K562 (cell line): ENCODE measurements around the gene ADAM15. TPM values are rescaled to one million over a fixed set of nuclear protein-coding genes. Genes with fewer than 3 reads are reported as not detected.
A peak's percentile ranks its signal among the peaks of the same experiment; 100 is the strongest.

Experiments used
- CEBPG ChIP-seq, 3 experiments: fragments of 200-800 bp in 1 of 3; sonication (Bioruptor generic) in 1 of 3; sonication (generic) in 1 of 3; formaldehyde crosslinking in 1 of 3; IDR thresholded peaks in 2 of 3; conservative IDR thresholded peaks in 1 of 3; 2 replicates each; pipeline versions ENCODE4 v1.6.1 to v1.8.0; 2016 to 2022; ENCODE audit warnings: missing compliant biosample characterization in 2 of 3, missing genetic modification characterization in 2 of 3, mild to moderate bottlenecking in 1 of 3, missing genetic modification reagents in 1 of 3
- KDM1A ChIP-seq, 2 experiments: fragments of 450-650 bp; IDR thresholded peaks; 2 replicates each; pipeline ENCODE4 v1.6.1; 2016; ENCODE audit warnings: mild to moderate bottlenecking in 2 of 2
- NFATC3 ChIP-seq: fragments of 450-650 bp; IDR thresholded peaks from 2 replicates; pipeline ENCODE4 v1.6.1; 2017; ENCODE audit warnings: mild to moderate bottlenecking
- SMAD3 ChIP-seq: fragments of 450-650 bp; formaldehyde crosslinking; conservative IDR thresholded peaks from 2 replicates; pipeline ENCODE4 v1.4.0; 2020; ENCODE audit warnings: mild to moderate bottlenecking
- SP2 ChIP-seq: IDR thresholded peaks from 2 replicates; pipeline ENCODE4 v1.6.1; 2011; ENCODE audit warnings: mild to moderate bottlenecking, low read depth, low read length, moderate library complexity; ENCODE audit not compliant: poor library complexity, severe bottlenecking; ENCODE audit errors: extremely low read depth
- ZFP36 ChIP-seq: fragments of 150-350 bp; IDR thresholded peaks from 2 replicates; pipeline ENCODE4 v1.6.1; 2018; ENCODE audit warnings: low read length, low read depth; ENCODE audit not compliant: partially characterized antibody
- polyA plus RNA-seq, 8 experiments: library from polyadenylated mRNA; depleted of rRNA in 4 of 8; stranded (reverse) in 5 of 8; unstranded in 3 of 8; fragments of >200 nt; fragmentation: Nextera tagmentation in 2 of 8; fragmentation: Illumina TruSeq in 1 of 8; extraction: Ambion mirVana in 2 of 8; extraction: Trizol in 1 of 8; gene quantifications; 2 replicates each; pipeline versions ENCODE4 v1.2.1 to v1.2.3, GENCODE V29; 2011 to 2014; ENCODE audit warnings: inconsistent platforms in 1 of 8, missing spikeins in 1 of 8
- total RNA-seq, 7 experiments: library from RNA; depleted of rRNA in 6 of 7; stranded (reverse); fragments of >200 nt in 6 of 7; fragmentation: Illumina TruSeq in 2 of 7; extraction: Trizol in 2 of 7; gene quantifications; 2 replicates each; pipeline versions ENCODE4 v1.2.1 to v1.2.3, GENCODE V29; 2011 to 2021; ENCODE audit warnings: low replicate concordance in 1 of 7
- TF ChIP-seq, protein P1 (sequence below), 2 experiments: fragments of 450-650 bp; IDR thresholded peaks; 2 replicates each; pipeline ENCODE4 v1.6.1; 2016; ENCODE audit warnings: mild to moderate bottlenecking in 2 of 2, borderline replicate concordance in 1 of 2, low read depth in 1 of 2, moderate library complexity in 1 of 2
- TF ChIP-seq, protein P2 (sequence below): fragments of 450-650 bp; conservative IDR thresholded peaks from 2 replicates; pipeline ENCODE4 v1.6.1; 2016; ENCODE audit warnings: missing genetic modification characterization, low read depth, mild to moderate bottlenecking, control low read depth, missing compliant biosample characterization
- TF ChIP-seq, protein P3 (sequence below), 2 experiments: IDR thresholded peaks; 2 replicates each; pipeline ENCODE4 v1.6.1; 2011; ENCODE audit warnings: borderline replicate concordance in 1 of 2, control low read depth in 1 of 2, low read depth in 1 of 2, low read length in 1 of 2, mild to moderate bottlenecking in 1 of 2, mixed read lengths in 1 of 2, moderate library complexity in 1 of 2; ENCODE audit not compliant: insufficient read depth in 1 of 2, insufficient read length in 1 of 2, poor library complexity in 1 of 2, severe bottlenecking in 1 of 2; ENCODE audit errors: extremely low read depth in 1 of 2
- TF ChIP-seq, protein P4 (sequence below): fragments of 200-800 bp; sonication (Bioruptor generic); IDR thresholded peaks from 2 replicates; pipeline ENCODE4 v1.6.1; 2017; ENCODE audit warnings: missing genetic modification characterization, missing compliant biosample characterization

The ADAM15 gene
- total and polyA plus RNA-seq, 9 of the 15 experiments (the other 6 are each of a cell fraction or from before 2014, with no cell fraction given): 0.69 to 72.3 (median 32.8) TPM

DNA sequence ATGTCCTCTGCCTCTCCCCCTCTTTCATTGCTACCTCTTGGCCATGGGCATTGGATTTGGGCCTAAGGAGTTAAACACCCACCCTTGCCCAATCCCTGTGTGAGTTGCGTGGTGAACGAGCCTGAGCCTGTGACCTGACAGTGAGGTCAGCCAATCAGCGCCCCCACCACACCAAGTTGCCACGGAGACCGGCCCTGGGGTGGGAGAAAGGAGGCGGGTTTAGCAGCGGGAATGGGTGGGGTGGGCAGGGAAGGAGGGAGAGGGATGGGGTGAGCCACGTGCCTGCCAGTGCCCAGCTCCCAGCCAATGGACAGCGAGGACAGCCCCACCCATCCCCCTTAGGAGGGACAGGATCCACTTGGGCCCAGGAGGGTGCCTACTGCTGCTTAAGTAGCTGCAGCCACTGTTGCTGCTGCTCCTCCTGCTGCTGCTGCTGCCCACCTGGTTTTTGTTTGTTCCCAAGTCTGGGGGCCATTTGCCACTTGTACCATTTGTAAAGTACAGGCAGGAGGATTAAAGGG, 39.0 kb upstream of the ADAM15 start (continued):
- TF ChIP-seq, protein P1, sequence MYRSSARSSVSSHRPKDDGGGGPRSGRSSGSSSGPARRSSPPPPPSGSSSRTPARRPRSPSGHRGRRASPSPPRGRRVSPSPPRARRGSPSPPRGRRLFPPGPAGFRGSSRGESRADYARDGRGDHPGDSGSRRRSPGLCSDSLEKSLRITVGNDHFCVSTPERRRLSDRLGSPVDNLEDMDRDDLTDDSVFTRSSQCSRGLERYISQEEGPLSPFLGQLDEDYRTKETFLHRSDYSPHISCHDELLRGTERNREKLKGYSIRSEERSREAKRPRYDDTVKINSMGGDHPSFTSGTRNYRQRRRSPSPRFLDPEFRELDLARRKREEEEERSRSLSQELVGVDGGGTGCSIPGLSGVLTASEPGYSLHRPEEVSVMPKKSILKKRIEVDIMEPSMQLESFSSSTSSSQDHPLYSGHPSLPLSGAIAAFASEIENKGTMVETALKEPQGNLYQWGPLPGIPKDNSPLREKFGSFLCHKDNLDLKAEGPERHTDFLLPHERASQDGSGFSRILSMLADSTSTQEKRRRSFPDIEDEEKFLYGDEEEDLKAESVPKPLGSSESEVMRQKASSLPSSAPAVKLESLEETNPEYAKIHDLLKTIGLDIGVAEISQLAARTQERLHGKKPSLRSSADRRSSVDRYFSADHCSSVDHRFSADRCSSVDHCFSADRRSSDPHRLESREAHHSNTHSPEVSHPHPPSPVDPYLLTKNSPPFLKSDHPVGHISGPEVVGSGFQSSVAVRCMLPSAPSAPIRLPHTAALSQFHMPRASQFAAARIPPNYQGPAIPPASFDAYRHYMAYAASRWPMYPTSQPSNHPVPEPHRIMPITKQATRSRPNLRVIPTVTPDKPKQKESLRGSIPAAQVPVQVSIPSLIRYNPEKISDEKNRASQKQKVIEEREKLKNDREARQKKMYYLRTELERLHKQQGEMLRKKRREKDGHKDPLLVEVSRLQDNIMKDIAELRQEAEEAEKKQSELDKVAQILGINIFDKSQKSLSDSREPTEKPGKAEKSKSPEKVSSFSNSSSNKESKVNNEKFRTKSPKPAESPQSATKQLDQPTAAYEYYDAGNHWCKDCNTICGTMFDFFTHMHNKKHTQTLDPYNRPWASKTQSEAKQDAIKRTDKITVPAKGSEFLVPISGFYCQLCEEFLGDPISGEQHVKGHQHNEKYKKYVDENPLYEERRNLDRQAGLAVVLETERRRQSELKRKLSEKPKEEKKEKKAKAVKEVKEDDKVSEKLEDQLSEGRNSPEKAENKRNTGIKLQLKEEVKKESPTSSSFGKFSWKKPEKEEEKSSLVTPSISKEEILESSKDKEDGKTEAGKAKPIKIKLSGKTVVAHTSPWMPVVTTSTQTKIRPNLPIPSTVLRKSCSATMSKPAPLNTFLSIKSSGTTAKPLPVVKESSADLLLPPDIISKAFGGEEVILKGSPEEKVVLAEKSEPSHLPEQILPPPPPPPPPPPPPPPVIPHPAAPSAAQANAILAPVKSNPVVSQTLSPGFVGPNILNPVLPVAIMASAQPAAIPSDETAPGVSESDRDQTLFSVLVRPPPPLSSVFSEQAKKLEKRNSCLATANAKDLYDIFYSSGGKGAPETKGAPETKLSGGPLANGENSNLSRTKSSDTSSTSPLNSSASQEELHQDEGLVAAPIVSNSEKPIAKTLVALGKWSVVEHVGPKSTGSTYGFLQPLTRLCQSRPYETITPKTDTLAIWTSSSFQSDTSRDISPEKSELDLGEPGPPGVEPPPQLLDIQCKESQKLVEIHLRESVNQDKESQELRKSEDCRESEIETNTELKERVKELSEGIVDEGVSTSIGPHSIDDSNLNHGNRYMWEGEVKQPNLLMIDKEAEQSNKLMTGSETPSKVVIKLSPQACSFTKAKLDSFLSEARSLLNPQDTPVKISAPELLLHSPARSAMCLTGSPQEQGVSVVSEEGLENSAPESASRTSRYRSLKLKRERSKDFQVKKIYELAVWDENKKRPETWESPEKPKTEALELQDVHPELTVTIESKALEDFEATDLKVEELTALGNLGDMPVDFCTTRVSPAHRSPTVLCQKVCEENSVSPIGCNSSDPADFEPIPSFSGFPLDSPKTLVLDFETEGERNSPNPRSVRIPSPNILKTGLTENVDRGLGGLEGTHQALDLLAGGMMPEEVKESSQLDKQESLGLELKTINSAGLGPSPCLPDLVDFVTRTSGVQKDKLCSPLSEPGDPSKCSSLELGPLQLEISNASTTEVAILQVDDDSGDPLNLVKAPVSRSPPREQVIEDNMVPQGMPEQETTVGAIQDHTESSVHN (IDR thresholded peaks at IDR 0.05; ENCODE audit: borderline replicate concordance in 1 of 2, low read depth in 1 of 2): no peak
- TF ChIP-seq KDM1A (IDR thresholded peaks at IDR 0.05): peak in 1 of 2 experiments; percentile 49; a peak in 1 of 4 replicates
- TF ChIP-seq, protein P2, sequence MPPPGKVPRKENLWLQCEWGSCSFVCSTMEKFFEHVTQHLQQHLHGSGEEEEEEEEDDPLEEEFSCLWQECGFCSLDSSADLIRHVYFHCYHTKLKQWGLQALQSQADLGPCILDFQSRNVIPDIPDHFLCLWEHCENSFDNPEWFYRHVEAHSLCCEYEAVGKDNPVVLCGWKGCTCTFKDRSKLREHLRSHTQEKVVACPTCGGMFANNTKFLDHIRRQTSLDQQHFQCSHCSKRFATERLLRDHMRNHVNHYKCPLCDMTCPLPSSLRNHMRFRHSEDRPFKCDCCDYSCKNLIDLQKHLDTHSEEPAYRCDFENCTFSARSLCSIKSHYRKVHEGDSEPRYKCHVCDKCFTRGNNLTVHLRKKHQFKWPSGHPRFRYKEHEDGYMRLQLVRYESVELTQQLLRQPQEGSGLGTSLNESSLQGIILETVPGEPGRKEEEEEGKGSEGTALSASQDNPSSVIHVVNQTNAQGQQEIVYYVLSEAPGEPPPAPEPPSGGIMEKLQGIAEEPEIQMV (tag): no peak
- no peak for TF ChIP-seq SMAD3 (CRISPR knock-in tag)
- TF ChIP-seq, protein P3, sequence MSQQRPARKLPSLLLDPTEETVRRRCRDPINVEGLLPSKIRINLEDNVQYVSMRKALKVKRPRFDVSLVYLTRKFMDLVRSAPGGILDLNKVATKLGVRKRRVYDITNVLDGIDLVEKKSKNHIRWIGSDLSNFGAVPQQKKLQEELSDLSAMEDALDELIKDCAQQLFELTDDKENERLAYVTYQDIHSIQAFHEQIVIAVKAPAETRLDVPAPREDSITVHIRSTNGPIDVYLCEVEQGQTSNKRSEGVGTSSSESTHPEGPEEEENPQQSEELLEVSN (IDR thresholded peaks at IDR 0.05; ENCODE audit: borderline replicate concordance in 1 of 2, extremely low read depth in 1 of 2, insufficient read depth in 1 of 2, insufficient read length in 1 of 2, low read depth in 1 of 2, low read length in 1 of 2, poor library complexity in 1 of 2, severe bottlenecking in 1 of 2): peak in 1 of 2 experiments; percentile 37
- no peak for TF ChIP-seq ZFP36
- TF ChIP-seq NFATC3: no peak
- TF ChIP-seq, protein P4, sequence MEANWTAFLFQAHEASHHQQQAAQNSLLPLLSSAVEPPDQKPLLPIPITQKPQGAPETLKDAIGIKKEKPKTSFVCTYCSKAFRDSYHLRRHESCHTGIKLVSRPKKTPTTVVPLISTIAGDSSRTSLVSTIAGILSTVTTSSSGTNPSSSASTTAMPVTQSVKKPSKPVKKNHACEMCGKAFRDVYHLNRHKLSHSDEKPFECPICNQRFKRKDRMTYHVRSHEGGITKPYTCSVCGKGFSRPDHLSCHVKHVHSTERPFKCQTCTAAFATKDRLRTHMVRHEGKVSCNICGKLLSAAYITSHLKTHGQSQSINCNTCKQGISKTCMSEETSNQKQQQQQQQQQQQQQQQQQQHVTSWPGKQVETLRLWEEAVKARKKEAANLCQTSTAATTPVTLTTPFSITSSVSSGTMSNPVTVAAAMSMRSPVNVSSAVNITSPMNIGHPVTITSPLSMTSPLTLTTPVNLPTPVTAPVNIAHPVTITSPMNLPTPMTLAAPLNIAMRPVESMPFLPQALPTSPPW (CRISPR knock-in tag): peak; percentile 25; the same call in 1 of the 2 replicates
- TF ChIP-seq SP2: peak; percentile 46
- no peak for TF ChIP-seq CEBPG (CRISPR knock-in tag; IDR thresholded peaks at IDR 0.05)
- peak in 1 of 2 experiments; percentile 45; a peak in 2 of 4 replicates for TF ChIP-seq CEBPG (tag; conservative IDR thresholded peaks at IDR 0.05 in 1 of 2, IDR thresholded peaks at IDR 0.05 in 1 of 2)
